Tibial nerve (tissue), 3 donors: ENCODE data around the gene ST3GAL3.

ENCODE experiments used
- POLR2A ChIP-seq, 2 donors: fragments of 450-650 bp; IDR thresholded peaks; one replicate each; pipeline ENCODE4 v1.6.1; 2017; ENCODE audit warnings: antibody characterized with exemption in 2 of 2, mild to moderate bottlenecking in 2 of 2, moderate library complexity in 2 of 2
- TF ChIP-seq, protein P1 (sequence below), 5 experiments: fragments of 200-600 bp in 3 of 5; fragments of 450-650 bp in 2 of 5; sonication (generic) in 3 of 5; IDR thresholded peaks; one replicate each; pipeline ENCODE4 v1.5.1; 2016 to 2019; ENCODE audit warnings: antibody characterized with exemption in 5 of 5, mild to moderate bottlenecking in 3 of 5, moderate library complexity in 2 of 5

DNA sequence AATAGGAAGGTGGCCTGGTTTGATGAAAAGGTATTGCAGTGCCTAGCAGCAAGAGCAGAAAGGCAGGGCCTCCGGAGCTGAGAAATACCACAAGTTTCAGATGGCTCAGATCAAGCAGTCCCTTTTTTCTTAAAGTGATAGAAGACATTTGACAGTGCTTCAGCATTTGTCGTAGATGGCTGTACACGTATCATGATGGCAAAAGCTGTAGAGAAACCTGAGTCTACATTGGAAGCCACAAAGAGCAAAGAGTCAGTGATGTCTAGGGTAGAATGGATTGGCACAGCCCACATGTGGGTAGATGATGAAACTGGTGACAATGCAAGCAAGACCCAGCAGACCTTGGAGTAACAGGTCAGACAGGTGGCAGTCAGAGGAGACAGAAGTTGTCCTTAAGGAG is 124.9 kb downstream of the ST3GAL3 start:
- TF ChIP-seq, protein P1, sequence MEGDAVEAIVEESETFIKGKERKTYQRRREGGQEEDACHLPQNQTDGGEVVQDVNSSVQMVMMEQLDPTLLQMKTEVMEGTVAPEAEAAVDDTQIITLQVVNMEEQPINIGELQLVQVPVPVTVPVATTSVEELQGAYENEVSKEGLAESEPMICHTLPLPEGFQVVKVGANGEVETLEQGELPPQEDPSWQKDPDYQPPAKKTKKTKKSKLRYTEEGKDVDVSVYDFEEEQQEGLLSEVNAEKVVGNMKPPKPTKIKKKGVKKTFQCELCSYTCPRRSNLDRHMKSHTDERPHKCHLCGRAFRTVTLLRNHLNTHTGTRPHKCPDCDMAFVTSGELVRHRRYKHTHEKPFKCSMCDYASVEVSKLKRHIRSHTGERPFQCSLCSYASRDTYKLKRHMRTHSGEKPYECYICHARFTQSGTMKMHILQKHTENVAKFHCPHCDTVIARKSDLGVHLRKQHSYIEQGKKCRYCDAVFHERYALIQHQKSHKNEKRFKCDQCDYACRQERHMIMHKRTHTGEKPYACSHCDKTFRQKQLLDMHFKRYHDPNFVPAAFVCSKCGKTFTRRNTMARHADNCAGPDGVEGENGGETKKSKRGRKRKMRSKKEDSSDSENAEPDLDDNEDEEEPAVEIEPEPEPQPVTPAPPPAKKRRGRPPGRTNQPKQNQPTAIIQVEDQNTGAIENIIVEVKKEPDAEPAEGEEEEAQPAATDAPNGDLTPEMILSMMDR (IDR thresholded peaks at IDR 0.05) = no peak
- TF ChIP-seq POLR2A (IDR thresholded peaks at IDR 0.05) = no peak
